Trophoblast cell (in vitro differentiated cells and primary cell): Measurements from ENCODE around the gene YPEL4.
A peak's percentile ranks its signal among the peaks of the same experiment; 100 is the strongest.

Source experiments
- DNase-seq, 2 donors: peaks; one replicate each; pipeline ENCODE4 v3.0.0-alpha.2; 2016
- H2AFZ ChIP-seq: 2 replicates; pipeline ENCODE4 v1.6.1; 2013; ENCODE audit warnings: low read length, moderate library complexity, mild to moderate bottlenecking; ENCODE audit not compliant: insufficient read depth, poor library complexity
- H2AK5ac ChIP-seq: 2 replicates; pipeline ENCODE4 v1.6.1; 2013; ENCODE audit warnings: mild to moderate bottlenecking, low read length
- H2BK120ac ChIP-seq: 2 replicates; pipeline ENCODE4 v1.6.1; 2013; ENCODE audit warnings: low read length, mild to moderate bottlenecking, moderate library complexity; ENCODE audit not compliant: insufficient read depth, poor library complexity
- H2BK12ac ChIP-seq: 2 replicates; pipeline ENCODE4 v1.6.1; 2013; ENCODE audit warnings: mild to moderate bottlenecking, low read length, moderate library complexity
- H2BK5ac ChIP-seq: 2 replicates; pipeline ENCODE4 v1.6.1; 2013; ENCODE audit warnings: low read length, low read depth, moderate library complexity, mild to moderate bottlenecking; ENCODE audit not compliant: poor library complexity
- H3K14ac ChIP-seq: 2 replicates; pipeline ENCODE4 v1.6.1; 2013; ENCODE audit warnings: mild to moderate bottlenecking, low read length
- H3K18ac ChIP-seq: 2 replicates; pipeline ENCODE4 v1.6.1; 2013; ENCODE audit warnings: mild to moderate bottlenecking, low read length
- H3K23ac ChIP-seq: 2 replicates; pipeline ENCODE4 v1.6.1; 2013; ENCODE audit warnings: low read length
- H3K27ac ChIP-seq: 2 replicates; pipeline ENCODE4 v1.5.1; 2013; ENCODE audit warnings: low read depth, mild to moderate bottlenecking, inconsistent platforms, low read length, moderate library complexity
- H3K27me3 ChIP-seq: 2 replicates; pipeline ENCODE4 v1.6.1; 2013; ENCODE audit warnings: inconsistent platforms, mild to moderate bottlenecking, low read length, moderate library complexity; ENCODE audit not compliant: insufficient read depth
- H3K36me3 ChIP-seq, 2 experiments: 1 replicate in 1 of 2; 2 replicates in 1 of 2; pipeline ENCODE4 v1.6.1; 2013; ENCODE audit warnings: low read length in 2 of 2, mild to moderate bottlenecking in 2 of 2, moderate library complexity in 1 of 2; ENCODE audit not compliant: insufficient read depth in 2 of 2, control insufficient read depth in 1 of 2
- H3K4ac ChIP-seq: 2 replicates; pipeline ENCODE4 v1.6.1; 2013; ENCODE audit warnings: low read depth, mild to moderate bottlenecking, low read length, moderate library complexity
- H3K4me1 ChIP-seq, 2 experiments: 1 replicate in 1 of 2; 2 replicates in 1 of 2; pipeline ENCODE4 v1.6.1; 2013; ENCODE audit warnings: low read length in 2 of 2, mild to moderate bottlenecking in 2 of 2, moderate library complexity in 1 of 2; ENCODE audit not compliant: insufficient read depth in 2 of 2, control insufficient read depth in 1 of 2
- H3K4me2 ChIP-seq: 2 replicates; pipeline ENCODE4 v1.6.1; 2013; ENCODE audit warnings: inconsistent platforms, mild to moderate bottlenecking, low read length, moderate library complexity
- H3K4me3 ChIP-seq: 2 replicates; pipeline ENCODE4 v1.5.1; 2013; ENCODE audit warnings: mild to moderate bottlenecking, low read depth, low read length, inconsistent platforms
- H3K79me1 ChIP-seq: one replicate; pipeline ENCODE4 v1.6.1; 2013; ENCODE audit warnings: low read length
- H3K79me2 ChIP-seq: 2 replicates; pipeline ENCODE4 v1.6.1; 2013; ENCODE audit warnings: low read length, mild to moderate bottlenecking; ENCODE audit not compliant: control insufficient read depth, insufficient read depth, poor library complexity
- H3K9ac ChIP-seq: 2 replicates; pipeline ENCODE4 v1.6.1; 2013; ENCODE audit warnings: mild to moderate bottlenecking, low read length
- H3K9me3 ChIP-seq: 2 replicates; pipeline ENCODE4 v1.6.1; 2013; ENCODE audit warnings: low read depth, mild to moderate bottlenecking, control low read depth, inconsistent platforms, low read length; ENCODE audit not compliant: insufficient read depth
- H4K12ac ChIP-seq: 2 replicates; pipeline ENCODE4 v1.6.1; 2013; ENCODE audit warnings: low read depth, mild to moderate bottlenecking, low read length, moderate library complexity
- H4K8ac ChIP-seq: 2 replicates; pipeline ENCODE4 v1.6.1; 2013; ENCODE audit warnings: low read depth, mild to moderate bottlenecking, low read length, moderate library complexity
- H4K91ac ChIP-seq: one replicate; pipeline ENCODE4 v1.6.1; 2013; ENCODE audit warnings: low read depth, mild to moderate bottlenecking, low read length, moderate library complexity
- WGBS: extraction: QIAGEN DNeasy Blood & Tissue Kit; methylation state at CpG from one replicate; pipeline ENCODE4 v1.1.7; 2013; ENCODE audit warnings: missing lambda C conversion rate; ENCODE audit not compliant: insufficient read length, insufficient coverage; ENCODE audit errors: extremely low coverage; 5-methylcytosine and 5-hydroxymethylcytosine counted together

YPEL4 gene

GRCh38 chr11:57647372-57647771, 2.3 kb downstream of the YPEL4 start:
- Histone ChIP-seq H3K9ac (no peak overlapping the region), H2AK5ac (no peak overlapping the region), H3K14ac (no peak overlapping the region), H2BK120ac (no peak overlapping the region), H3K18ac (no peak overlapping the region), H3K4me1 (peaks cover 35 to 36% of the 10 kb centered on the region in 2 experiments), H3K36me3 (no peaks in the 10 kb centered on the region), H3K79me1 (peaks cover 2% of the 10 kb centered on the region), H4K91ac (no peak overlapping the region), H3K27me3 (no peaks in the 10 kb centered on the region), H2BK5ac (no peak overlapping the region), H3K4me3 (no peak overlapping the region), H3K9me3 (no peaks in the 10 kb centered on the region), H2BK12ac (no peak overlapping the region), H4K8ac (no peak overlapping the region), H3K4ac (no peak overlapping the region), H3K4me2 (peak overlapping the region; percentile 5), H4K12ac (no peak overlapping the region), H3K27ac (no peak overlapping the region), H3K79me2 (no peaks in the 10 kb centered on the region), H3K23ac (no peak overlapping the region), H2AFZ (no peak overlapping the region)
- WGBS = no CpG with 5 or more reads among the region's 10 CpGs
- DNase-seq = no peak

GRCh38 chr11:57646799-57647303, 2.9 kb downstream of the YPEL4 start:
- no CpG with 5 or more reads among the region's 23 CpGs for WGBS
- no peak overlapping the region for H3K27ac ChIP-seq
- peaks cover 2% of the 10 kb centered on the region for H3K79me1 ChIP-seq
- no peak overlapping the region for H3K4me3 ChIP-seq
- no peaks in the 10 kb centered on the region for H3K9me3 ChIP-seq
- no peak for DNase-seq
- no peak overlapping the region for H3K18ac ChIP-seq
- peak overlapping the region; percentile 1 for H3K9ac ChIP-seq
- no peak overlapping the region for H4K91ac ChIP-seq
- H3K4ac ChIP-seq = no peak overlapping the region
- no peak overlapping the region for H2AFZ ChIP-seq
- peaks cover 35 to 36% of the 10 kb centered on the region in 2 experiments for H3K4me1 ChIP-seq
- H3K23ac ChIP-seq = no peak overlapping the region
- no peak overlapping the region for H2AK5ac ChIP-seq
- H3K36me3 ChIP-seq = peaks cover 1 to 2% of the 10 kb centered on the region in 2 experiments
- no peaks in the 10 kb centered on the region for H3K27me3 ChIP-seq
- no peak overlapping the region for H4K8ac ChIP-seq
- peak overlapping the region; percentile 5 for H3K4me2 ChIP-seq
- no peak overlapping the region for H2BK5ac ChIP-seq
- no peaks in the 10 kb centered on the region for H3K79me2 ChIP-seq
- H2BK12ac ChIP-seq = no peak overlapping the region
- no peak overlapping the region for H2BK120ac ChIP-seq
- H4K12ac ChIP-seq = no peak overlapping the region
- no peak overlapping the region for H3K14ac ChIP-seq

DNA sequence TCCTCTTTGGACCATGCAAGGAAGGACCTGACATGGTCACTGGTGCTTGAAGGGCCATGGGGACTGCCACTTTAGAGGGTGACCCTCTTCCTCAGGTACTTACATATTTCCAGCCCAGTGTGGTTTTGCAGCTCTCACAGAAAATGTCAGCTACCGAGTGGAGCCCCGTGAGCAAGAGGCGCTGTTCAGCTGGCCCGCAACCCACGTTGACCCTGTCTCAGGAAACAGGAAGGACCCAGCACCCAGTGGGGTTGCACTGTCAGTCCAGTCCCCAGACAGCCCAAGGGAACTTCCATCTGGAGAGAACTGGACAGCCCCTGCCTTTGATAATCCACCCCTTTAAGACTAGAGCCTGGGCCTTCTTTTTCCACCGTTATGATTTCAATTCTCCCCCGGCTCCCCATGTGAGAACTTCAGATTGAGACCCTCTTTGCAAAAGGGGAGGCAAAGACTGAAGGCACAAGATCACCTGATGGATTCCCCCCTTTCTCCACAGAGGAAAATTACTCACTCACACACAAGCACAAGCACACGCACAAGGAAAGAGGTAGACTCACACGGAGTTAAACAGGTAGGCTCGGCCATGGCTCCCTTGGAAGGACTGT, 3.4 kb downstream of the YPEL4 start:
- no peaks in the 10 kb centered on the region for H3K27me3 ChIP-seq
- H3K36me3 ChIP-seq = peaks cover 3 to 4% of the 10 kb centered on the region in 2 experiments
- no peak overlapping the region for H2BK120ac ChIP-seq
- peaks cover 35 to 36% of the 10 kb centered on the region in 2 experiments for H3K4me1 ChIP-seq
- H3K4ac ChIP-seq = no peak overlapping the region
- H4K12ac ChIP-seq = no peak overlapping the region
- no peak overlapping the region for H3K27ac ChIP-seq
- no peak overlapping the region for H4K8ac ChIP-seq
- no peak overlapping the region for H3K14ac ChIP-seq
- H3K79me2 ChIP-seq = no peaks in the 10 kb centered on the region
- H3K9ac ChIP-seq = no peak overlapping the region
- H2BK5ac ChIP-seq = no peak overlapping the region
- no peak overlapping the region for H3K23ac ChIP-seq
- no peak for DNase-seq
- H4K91ac ChIP-seq = no peak overlapping the region
- no peak overlapping the region for H2AK5ac ChIP-seq
- no peak overlapping the region for H2AFZ ChIP-seq
- H3K79me1 ChIP-seq = peaks cover 2% of the 10 kb centered on the region
- no peak overlapping the region for H3K4me3 ChIP-seq
- H2BK12ac ChIP-seq = no peak overlapping the region
- H3K18ac ChIP-seq = no peak overlapping the region
- H3K4me2 ChIP-seq = no peak overlapping the region
- H3K9me3 ChIP-seq = no peaks in the 10 kb centered on the region
- no CpG with 5 or more reads among the region's 10 CpGs for WGBS

DNA sequence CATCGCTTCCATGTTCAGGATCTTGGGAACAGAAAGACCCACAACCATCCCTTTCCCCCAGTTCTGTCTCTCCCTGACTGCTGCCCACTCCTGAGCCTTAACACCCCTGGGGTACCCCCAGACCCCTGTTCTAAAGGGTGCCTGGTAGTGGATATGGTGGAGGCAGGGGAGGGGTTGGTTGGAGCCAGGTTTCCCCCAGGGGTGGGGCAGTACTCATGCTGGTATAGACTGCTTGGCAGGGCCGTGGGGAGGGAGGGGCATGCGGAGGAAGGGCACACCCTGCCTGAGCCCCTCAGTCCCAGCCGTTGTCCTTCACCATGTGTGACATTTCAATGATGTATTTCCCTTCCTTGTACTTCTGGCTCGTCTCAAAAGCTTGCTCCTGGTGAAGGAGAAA, 4.0 kb downstream of the YPEL4 start:
- H3K14ac ChIP-seq = no peak overlapping the region
- no peak overlapping the region for H3K4ac ChIP-seq
- H2AFZ ChIP-seq = no peak overlapping the region
- no peaks in the 10 kb centered on the region for H3K9me3 ChIP-seq
- H3K27me3 ChIP-seq = no peaks in the 10 kb centered on the region
- no peak overlapping the region for H2BK5ac ChIP-seq
- H3K18ac ChIP-seq = no peak overlapping the region
- H3K4me3 ChIP-seq = no peak overlapping the region
- H3K23ac ChIP-seq = no peak overlapping the region
- no peak overlapping the region for H3K9ac ChIP-seq
- peaks cover 2% of the 10 kb centered on the region for H3K79me1 ChIP-seq
- peaks cover 4% of the 10 kb centered on the region for H3K79me2 ChIP-seq
- peaks cover 8% of the 10 kb centered on the region in 2 experiments for H3K36me3 ChIP-seq
- no peak overlapping the region for H4K8ac ChIP-seq
- DNase-seq = no peak
- WGBS = no CpG with 5 or more reads among the region's 5 CpGs
- H3K27ac ChIP-seq = no peak overlapping the region
- no peak overlapping the region for H2AK5ac ChIP-seq
- no peak overlapping the region for H2BK120ac ChIP-seq
- H3K4me1 ChIP-seq = peaks cover 41% of the 10 kb centered on the region in 2 experiments
- H4K12ac ChIP-seq = no peak overlapping the region
- H4K91ac ChIP-seq = no peak overlapping the region
- no peak overlapping the region for H2BK12ac ChIP-seq
- no peak overlapping the region for H3K4me2 ChIP-seq
